ENCODE data around the gene DLL4.

DLL4 gene

DNA sequence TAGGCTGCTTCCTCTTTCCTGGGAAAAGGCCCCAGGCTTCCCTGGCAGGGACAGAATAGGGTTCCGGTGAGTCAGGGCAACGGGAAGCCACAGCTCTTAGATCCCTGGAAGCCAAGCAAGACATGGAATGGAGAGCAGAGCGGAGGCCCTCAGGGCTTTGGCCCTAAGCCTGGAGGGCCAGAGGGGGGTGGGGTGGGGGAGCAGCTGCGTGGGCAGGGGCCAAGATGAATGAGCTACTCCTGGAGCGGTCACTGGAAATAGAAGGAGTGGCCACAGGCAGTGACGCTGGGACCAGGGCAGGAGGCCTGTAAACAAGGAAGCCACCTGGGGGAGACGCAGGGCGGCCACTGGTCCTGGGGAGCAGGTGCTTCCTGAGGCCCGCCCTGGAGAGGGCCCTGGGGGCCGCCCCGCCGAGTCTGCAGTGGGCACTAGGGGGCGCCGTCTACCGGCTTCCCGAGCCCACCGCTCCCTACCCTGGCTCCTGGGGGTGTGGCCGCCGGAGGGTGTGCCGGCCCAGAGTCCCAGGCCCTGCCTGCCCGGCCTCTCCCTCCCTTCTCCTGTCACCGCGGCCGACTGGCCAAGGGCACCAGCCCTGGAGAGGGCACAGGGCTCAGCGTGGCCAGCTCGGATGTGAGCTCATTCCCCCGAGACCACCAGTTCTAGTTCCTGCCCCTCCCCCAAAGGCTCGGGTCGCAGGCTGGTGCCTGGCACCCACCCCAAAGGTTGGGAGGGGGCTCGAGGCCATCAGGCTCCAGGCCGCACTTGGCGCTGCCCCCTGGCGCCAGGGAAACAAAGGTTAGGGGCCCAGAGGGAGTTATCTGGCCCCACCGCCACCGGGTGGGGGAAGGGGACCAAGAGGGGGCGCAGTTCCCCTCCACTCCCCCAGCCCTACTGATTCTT is 22.8 kb upstream of the DLL4 start:
- peak; percentile 96 for DNase-seq (ENCODE audit: low spot score)

DNA sequence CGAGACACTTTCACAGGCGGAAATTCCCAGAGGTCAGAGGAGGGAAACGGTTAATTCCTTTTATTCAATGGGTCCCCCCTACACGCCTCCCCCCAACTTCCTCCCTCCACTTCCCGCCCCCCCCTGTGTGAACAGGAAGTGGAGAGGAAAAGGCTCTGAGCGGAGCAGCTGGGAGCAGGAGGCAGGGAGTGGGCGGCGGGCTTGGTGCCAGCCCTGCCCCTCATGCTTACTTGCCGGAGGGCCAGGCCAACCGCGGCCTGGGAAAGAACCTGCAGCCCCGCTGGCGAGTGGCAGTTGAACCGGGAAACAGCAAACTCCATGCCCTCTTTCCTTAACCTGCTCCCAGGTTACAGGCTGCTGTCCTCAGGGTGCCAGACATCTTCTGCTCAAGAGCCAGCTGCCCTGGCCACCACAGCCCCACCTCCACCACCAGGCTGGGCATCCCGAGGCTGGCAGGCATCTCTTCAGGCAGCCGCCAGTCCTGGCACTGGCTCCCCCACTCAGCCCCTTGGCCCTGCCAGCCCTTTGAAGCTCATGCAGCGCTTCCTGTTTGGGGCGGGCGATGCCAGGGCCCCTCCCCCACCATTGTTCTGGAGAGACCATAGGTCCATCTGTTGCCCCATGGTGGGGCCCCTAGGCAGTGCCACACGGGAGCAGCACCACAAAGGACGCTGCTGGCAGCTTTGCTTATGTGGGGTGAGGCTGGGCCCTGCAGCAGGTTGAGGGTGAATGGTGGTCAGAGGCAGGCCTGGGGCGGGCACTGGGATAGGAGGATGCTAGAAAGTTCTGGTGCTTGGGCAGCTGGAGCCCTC is 21.9 kb upstream of the DLL4 start:
- DNase-seq (ENCODE audit: low spot score), result peak; percentile 78

GRCh38 chr15:40908095-40908494 is 21.0 kb upstream of the DLL4 start:
- no peak for DNase-seq (ENCODE audit: low spot score)

GRCh38 chr15:40909662-40910630 is 19.2 kb upstream of the DLL4 start:
- no peak for DNase-seq (ENCODE audit: low spot score)

DNA sequence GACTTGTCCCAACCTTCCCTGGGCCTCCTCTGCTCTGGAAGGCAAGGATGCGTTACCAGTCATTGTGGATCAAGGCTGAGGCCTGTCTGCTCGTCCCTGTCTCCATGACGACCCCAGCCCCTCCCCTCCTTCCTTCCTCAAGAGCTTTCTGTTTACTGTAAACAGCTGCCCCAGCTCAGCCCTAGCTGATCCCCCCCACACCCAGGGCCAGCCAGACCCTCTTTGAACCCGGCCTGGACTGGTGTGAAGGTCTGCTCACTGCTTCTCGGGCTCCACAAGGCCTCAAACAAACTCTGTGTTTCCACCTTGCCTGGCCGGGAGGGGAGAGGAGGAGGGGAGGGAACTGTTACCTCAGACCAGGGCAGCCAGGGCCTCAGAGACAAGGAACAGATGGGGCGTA is 18.0 kb upstream of the DLL4 start:
- no peak for DNase-seq (ENCODE audit: low spot score)

- DNase-seq (ENCODE audit: low spot score), result no peak
Observed at GRCh38 chr15:40911693-40912092, 17.4 kb upstream of the DLL4 start.

GRCh38 chr15:40912478-40912877 is 16.7 kb upstream of the DLL4 start:
- no peak for DNase-seq (ENCODE audit: low spot score)

DNA sequence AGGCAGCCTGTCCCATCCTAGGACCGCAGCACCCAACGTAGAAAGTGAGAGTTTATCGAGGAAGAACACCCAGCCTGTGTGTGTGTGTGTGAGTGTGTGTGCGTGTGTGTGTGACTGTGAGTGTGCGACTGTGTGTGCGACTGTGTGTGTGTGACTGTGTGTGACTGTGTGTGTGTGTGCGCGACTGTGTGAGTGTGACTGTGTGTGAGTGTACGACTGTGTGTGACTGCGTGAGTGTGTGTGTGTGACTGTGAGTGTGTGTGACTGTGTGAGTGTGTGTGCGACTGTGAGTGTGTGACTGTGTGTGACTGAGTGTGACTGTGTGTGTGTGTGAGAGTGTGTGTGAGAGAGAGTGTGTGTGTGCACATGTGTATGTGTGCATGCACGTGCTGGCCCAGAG is 15.1 kb upstream of the DLL4 start:
- DNase-seq (ENCODE audit: low spot score), result no peak

- DNase-seq (ENCODE audit: low spot score), result no peak
Observed at GRCh38 chr15:40914486-40914885, 14.7 kb upstream of the DLL4 start.

- peak; percentile 88 for DNase-seq (ENCODE audit: low spot score)
Observed at GRCh38 chr15:40915116-40915661, 14.0 kb upstream of the DLL4 start.

- DNase-seq (ENCODE audit: low spot score), result no peak
Observed at GRCh38 chr15:40915679-40916078, 13.5 kb upstream of the DLL4 start.

DNA sequence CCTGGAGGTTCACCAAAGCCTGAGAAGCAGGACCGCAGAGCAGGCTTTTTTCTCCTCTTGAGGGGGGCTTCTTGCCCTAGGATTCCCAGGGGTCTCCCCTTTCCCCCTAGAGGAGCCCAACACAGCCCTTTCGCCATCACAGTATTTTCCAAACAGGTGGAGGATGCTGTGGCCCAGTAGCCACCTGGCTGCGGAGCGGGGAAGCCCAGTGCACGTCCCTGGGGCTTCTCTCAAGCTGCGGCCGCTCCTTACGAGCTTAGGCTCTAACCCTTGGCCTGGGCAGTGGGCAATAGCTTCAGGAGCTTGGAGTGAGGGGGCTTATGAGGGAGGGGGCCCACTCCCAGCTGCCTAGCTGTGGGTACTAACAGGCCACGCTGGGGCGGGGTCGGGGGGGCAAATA is 11.6 kb upstream of the DLL4 start:
- DNase-seq (ENCODE audit: low spot score), result no peak

DNA sequence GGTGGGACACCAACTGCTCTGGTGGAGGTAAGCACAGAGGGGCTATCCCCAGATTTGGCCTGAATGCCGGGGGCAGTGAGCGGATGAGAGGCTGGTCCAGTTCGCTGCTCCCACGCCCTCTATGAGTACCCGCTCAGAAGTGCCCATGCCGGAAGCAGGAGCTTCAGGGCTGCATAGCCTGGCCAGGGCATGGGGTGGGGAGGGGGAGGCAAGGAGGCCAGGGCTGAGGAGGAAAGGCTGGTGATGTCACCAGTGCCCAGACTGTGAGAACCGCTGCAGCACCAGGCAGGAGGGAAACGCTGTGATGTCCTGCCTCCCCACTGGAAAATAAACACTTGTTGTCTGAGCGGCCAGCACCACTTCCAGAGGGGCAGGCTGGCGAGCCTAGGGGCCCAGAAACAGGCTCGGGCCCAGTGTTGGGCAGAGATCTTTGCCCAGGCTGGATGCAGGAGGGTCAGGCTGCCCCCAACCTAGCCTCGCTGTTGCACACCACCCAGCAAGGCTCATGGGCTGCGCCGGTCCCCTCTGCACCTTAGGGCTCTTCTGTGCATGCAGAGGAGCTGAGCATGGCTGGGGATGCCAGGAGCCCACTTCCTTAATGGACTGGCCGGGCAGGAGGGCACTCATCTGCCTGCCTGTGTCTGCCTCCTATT is 10.9 kb upstream of the DLL4 start:
- peak; percentile 93 for DNase-seq (ENCODE audit: low spot score)

- peak; percentile 94 for DNase-seq (ENCODE audit: low spot score)
Observed at GRCh38 chr15:40918799-40919392, 10.2 kb upstream of the DLL4 start.

- peak; percentile 51 for DNase-seq (ENCODE audit: low spot score)
Observed at GRCh38 chr15:40921949-40922607, 7.1 kb upstream of the DLL4 start.

DNA sequence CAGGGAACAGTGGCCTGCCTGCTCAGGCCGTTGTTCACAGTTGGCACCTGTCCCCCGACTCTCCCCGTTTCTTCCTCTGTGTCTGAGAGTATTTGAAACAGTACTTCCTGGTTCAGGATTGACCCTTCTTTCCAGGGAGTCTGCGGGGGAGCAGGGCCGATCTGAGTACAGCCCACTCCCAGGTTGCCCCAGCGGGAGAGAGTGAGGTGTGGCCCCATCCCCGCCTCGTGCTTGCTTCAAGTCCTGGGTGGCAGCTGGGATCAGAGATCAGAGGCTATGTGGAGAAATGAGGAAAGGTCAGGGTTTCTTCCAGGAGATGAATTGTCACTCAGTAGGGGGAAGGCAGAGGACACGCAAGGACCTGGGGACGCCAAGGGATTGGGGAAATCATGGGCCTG is 6.5 kb upstream of the DLL4 start:
- no peak for DNase-seq (ENCODE audit: low spot score)

DNA sequence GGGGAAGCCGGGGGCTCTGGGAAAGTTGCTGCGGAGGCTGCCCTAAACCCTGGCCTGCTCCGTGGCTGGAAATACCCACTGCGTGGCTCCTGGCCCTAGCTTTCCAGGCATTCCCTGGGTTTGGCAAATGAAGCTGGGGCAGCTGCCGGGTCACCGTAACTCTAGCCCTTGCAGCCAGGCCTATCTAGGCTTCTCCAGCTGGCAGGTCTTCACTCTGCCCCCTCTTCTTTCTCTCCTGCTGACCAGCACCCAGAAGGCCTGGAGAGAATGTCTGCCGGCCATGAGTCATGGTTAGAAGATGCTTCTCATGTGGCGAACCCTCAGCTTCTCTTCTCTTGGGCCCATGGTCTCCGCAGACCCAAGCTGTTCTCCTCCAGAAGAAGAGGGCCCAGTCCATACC is 5.6 kb upstream of the DLL4 start:
- no peak for DNase-seq (ENCODE audit: low spot score)

- DNase-seq (ENCODE audit: low spot score), result no peak
Observed at GRCh38 chr15:40925495-40925862, 3.7 kb upstream of the DLL4 start.

GRCh38 chr15:40925863-40926658 is 3.1 kb upstream of the DLL4 start:
- no peak for DNase-seq (ENCODE audit: low spot score)
